Raji (cell line): Measurements from ENCODE around the gene C1RL.

Experiments used
- POLR2A ChIP-seq: IDR thresholded peaks from 2 replicates; pipeline ENCODE4 v1.6.1; 2011; ENCODE audit warnings: low read depth, low read length, control low read depth; ENCODE audit not compliant: insufficient read depth

C1RL gene, protein sequence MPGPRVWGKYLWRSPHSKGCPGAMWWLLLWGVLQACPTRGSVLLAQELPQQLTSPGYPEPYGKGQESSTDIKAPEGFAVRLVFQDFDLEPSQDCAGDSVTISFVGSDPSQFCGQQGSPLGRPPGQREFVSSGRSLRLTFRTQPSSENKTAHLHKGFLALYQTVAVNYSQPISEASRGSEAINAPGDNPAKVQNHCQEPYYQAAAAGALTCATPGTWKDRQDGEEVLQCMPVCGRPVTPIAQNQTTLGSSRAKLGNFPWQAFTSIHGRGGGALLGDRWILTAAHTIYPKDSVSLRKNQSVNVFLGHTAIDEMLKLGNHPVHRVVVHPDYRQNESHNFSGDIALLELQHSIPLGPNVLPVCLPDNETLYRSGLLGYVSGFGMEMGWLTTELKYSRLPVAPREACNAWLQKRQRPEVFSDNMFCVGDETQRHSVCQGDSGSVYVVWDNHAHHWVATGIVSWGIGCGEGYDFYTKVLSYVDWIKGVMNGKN

DNA sequence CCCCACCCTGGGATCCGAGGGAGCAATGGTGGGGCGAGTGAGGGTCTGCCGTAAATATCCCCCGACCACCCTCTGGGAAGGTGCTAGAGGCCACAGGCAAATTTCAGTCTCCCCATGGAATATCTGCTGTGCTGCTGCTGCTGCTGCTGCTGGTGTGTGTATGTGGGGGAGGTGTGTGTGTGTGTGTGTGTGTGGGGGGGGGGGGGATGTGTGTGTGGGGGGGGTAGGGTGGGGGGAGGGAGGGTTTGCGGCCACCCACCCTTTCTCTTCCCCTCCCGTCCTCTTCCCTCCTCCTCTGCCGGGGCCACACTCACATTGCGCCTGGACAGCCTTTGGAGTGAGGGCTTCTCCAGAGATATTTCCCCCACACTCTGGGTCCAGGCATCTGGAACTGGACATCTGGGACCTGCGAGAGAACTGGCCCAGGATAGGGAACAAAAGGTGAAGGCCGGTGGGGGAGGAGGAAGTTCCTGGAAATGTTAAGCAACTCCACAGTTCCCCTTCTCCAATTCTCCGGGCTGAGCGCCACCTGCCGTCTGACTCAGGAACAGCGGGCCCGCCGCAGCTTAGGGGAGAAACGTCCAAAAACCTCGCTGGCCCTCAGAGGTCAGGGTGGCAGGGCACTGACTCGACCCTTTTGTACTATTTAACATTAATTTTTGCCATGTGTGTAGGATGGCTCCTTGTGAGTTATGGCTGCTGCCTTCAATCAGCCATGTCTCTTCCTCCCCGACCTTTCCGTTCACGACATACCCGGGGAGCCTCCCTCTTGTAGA lies at the start of gene C1RL:
C1RL (minus strand) TSS at position 419 of the 776 bp plus-strand sequence; CDS start at position 385, 34 bp downstream.
- TF ChIP-seq POLR2A: no peak

DNA sequence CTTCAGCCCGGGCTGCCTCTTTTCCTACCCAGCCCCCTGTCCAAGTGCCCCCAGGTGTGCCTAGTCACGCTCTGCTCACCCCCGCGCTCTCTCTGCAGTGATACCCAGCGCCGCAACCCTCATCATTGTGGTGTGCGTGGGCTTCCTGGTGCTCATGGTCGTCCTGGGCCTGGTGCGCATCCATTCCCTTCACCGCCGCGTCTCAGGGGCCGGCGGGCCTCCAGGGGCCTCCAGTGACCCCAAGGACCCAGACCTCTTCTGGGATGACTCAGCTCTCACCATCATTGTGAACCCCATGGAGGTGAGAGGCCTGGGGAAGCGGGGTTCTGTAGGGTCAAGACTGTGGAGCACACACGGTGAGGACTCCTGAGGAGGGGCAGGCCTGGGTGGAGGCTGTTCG lies 48.4 kb upstream of the C1RL start:
- TF ChIP-seq POLR2A: no peak

DNA sequence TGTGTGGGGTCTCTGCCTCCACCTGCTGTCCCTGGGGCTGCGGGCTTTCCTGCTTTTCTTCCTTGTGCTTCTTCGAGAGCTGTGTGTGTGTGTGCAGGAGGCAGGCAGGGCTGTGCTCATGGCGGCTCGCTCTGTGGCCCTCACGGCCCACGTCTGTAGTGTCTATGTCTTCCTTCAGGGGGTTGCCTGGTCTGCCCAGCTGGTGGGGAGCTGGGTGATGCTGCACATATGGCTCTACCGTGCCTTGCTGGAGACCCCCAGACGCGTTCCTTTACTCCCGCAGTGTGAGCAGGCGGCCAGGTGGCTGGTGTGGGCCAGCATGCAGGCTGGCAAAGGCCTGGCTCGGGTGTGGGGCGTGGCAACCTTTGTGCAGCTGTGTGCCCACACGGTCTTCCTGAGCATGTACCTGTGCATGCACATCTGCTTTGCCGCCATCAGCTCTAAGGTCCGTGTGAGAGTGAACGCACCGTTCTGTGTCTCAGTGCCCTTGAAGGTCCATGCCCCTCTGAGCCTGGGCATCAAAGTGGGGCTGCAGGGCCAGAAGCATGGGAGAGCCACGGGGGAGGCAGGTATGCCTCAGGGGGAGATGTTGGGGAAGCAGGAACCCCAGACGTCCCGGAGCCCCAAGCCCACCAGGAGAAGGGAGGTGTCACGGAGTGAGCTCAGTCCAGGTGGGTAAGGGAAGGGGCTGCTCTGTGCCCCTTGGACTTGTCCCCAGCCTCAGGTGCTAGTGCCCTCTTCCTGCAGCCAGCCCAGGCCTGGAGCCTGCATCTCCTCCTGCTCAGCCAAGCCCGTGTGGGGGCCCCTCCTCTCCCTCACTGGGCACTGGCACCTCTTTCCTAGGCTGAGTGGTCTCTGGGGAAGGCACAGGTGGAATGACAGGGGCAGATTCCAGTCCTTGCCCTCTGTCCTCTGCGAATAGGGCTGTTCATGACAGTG lies 47.5 kb upstream of the C1RL start:
- TF ChIP-seq POLR2A: no peak

DNA sequence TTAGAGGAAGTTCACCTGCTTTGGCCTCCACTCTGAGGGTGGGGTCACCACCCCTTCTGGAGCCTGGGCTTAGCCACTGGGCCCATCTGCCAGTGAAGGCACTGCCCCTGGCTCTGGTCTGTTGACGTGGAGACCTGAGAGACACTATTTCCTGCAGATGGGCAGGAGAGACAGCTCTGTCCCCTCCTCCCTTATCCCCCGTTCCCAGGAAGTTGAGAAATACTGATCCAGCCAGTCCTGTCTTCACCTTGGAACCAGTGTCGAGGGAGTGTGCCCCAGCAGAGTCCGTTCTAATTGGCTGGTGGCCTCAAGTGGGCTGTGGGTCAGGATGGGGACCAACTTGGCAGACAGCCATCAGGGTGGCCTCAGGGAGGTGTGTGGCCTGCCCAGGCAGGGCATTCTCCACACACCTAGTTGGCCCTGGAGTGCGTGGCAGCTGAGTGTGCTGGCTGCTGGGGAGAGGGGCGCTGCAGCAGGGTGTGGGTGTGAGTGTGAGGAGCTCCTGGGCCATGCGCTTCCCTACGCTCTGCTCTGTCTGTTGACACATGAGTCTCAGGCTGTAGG lies 46.5 kb upstream of the C1RL start:
- no peak for TF ChIP-seq POLR2A

DNA sequence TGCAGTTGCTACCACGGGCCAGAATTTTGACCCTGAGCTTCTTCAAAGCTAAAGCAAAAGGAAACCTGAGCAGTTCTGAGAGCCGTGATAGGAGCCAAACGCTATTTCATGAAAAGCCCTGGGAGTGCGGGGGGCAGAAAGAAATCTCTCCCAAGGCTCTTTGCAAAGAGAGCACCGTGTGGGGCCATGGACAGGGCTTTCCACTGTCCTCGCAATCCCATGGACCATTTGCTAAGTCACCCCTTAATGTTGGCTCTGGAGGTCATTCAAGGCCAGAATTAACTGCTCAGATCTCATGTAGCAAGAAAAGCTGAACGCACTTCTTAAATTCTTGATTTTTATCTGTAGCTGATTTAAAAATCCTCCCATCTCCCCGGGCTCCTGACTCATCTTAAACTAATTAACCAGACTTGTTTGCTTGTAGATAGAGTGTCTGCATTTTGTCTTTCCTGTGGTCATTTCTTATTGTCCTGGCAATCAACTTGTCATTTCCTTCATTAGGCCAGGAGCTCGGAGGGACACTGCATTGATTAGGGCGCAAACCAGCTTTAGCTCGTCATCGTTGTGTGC lies 46.0 kb upstream of the C1RL start:
- TF ChIP-seq POLR2A: no peak

DNA sequence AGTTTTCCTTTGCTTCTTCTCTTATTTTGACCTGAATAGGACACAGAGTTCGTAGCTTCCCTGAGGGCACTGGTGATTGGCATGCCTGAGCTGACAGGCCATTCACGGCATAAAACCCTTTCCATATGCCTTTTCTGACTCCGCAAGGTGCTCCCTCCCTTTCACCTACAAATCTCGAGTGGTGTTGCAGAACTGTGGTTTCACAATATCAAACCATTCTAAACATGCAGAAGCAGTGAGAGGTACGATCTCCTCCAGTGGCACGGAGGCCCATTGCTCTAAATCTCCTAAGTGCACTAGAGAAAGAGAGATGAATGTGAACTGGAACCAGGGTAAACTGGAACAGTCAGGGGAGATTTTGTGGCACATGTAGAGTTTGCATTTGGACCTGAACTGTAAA lies 45.0 kb upstream of the C1RL start:
- TF ChIP-seq POLR2A: no peak

DNA sequence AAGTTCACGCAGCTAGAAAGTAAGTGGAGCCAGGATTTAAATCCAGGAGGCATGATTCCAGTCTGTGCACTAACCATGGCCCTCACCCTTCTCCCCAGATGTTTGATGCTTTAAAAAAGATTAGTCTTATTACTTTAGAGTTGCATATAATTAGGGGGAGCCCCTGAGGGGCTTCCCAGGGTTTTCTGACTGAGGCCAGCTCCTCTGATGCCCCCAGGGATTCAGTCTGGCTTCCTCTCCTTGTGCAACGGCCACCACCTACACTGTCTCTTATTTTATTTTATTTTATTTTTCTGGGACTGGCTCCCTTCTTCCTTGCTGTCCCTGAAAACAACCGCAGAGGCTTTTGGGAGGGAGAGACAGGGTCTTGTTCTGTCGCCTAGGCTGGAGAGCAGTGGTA lies 43.8 kb upstream of the C1RL start:
- TF ChIP-seq POLR2A: no peak

DNA sequence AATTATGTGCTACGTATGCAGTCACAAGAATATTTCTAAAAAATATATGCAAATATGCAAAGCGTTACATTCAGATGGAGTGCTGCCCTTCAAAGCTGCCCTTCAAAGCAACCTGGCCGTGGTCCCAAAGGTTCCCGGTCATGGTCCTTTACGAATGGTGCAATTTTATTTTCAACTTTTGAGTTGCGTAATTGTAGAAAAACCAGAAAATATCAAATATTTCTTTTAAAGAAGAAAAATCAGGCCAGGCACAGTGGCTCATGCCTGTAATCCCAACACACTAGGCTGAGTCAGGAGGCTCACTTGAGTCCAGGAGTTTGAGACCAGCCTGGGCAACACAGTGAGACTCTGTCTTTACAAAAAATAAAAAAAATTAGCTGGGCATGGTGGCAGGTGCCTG lies 42.5 kb upstream of the C1RL start:
- TF ChIP-seq POLR2A: no peak

DNA sequence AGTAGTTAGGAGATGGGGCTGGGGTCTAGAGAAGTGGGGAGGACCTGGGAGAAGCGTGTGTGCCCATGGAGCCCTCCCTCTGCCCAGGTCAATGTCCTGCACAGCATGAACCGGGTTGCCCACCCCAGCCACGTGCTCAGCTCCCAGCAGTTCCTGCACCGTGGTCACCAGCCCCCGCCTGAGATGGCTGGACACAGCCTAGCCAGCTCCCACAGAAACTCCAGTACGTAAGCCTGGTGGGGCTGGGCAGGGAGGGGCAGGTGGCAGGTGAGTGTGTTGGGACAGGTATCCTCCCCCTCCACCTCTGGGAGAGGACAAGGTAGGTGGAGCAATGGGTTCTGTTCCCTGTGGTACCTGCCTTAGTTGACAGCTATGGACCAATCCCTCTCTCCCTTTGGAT lies 41.8 kb upstream of the C1RL start:
- TF ChIP-seq POLR2A: no peak

DNA sequence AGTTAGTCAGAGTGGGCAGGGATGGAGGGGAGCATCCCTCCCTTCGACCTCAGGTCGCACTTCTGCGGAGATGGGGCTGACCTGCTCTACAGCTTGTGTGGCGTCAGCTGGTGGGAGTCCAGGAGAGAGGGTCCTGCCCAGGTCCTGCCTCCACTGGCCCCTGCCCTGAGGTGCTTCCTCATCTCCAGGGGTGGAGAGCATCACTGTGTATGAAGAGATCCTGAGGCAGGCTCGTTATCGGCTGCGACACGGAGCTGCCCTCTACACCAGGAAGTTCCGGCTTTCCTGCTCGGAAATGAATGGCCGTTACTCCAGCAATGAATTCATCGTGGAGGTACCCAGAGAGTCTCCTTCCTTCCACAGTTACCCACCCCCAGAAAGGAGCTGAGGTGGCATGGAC lies 41.3 kb upstream of the C1RL start:
- no peak for TF ChIP-seq POLR2A

DNA sequence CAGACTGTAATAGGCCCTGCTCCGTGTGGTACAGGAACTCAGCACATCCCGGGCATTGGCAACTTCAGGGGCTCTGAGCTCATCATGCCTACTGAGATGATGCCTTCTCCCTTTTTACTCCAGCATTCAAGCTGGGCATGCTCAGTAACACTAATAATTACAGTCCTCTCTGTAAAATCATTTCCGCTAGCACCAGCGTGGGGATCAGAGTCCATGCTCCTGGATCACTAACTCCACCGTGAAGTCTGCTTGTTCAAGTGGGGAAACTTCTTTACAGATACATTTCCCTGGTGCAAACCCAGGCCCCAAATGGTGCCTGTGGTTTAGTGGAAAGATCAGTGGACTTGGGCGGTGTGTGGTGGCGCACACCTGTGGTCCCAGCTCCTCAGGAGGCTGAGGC lies 37.9 kb upstream of the C1RL start:
- TF ChIP-seq POLR2A: no peak

DNA sequence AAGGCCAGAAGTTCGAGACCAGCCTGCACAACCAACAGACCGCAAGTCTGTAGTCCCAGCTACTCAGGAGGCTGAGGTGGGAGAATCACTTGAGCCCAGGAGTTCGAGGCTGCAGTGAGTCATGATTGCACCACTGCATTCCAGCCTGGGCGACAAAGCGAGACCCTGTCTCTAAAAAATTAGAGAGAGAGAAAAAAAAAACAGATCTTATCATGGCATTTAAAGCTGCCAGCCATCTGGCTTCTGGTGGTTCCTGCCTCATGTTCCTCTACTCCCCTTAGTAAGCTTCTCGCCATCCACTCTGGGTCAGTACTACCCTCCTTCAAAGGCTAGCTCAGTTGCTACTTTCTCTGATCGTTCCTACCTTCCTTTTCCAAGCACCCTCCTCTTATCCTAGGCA lies 37.2 kb upstream of the C1RL start:
- no peak for TF ChIP-seq POLR2A

DNA sequence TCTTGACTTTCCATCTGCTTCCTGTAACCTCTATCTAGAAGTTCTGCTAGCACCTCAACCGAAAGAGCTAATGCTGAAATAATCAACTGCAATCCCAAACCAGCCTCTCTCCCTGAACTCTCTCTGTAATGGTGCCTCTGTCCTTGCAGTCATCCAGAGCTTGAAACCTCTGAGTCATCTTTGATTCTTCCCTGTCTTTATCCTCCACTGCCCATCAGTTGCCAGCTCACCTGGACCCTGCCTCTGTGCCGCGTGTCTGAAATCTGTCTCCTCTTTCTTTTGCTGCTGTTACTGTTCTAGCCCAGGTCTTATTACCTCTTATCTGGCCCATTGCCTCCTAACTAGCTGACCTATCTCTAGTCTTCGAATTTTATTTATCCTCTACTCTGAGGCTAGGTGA lies 36.7 kb upstream of the C1RL start:
- TF ChIP-seq POLR2A: no peak

DNA sequence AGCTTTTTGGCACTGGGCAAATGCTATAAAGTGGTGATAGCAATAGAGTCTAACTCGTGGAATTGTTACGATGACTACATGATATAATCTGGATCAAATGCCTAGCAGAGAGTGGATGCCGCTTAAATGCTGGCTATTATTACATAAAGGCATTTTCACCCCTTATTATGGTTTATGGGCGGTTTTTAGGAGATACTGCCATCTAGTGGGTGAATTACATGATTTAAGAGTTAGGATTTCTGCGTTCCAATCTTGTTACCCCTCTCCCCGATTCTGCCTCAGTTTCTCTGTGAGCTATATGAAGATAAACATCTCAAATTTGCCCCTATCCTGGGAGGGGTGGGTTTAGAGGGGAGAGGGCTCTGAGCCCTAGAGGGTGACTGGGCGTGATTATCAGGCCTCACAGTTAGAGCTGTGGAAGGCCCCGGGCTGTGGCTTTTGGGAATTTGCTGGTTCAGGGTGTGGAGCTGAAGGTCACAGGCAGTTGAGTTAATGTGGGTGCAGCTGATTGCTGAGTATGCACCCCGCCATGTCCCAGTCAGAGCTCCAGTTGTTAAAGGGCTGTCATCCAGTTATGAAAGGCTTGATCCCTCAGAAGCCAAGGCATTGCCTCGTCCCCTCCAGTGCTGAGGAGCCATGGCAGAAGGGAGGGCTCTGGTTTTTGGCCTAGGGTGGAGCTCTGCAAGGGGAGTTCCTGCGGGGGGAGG lies 35.6 kb upstream of the C1RL start:
- TF ChIP-seq POLR2A: no peak

DNA sequence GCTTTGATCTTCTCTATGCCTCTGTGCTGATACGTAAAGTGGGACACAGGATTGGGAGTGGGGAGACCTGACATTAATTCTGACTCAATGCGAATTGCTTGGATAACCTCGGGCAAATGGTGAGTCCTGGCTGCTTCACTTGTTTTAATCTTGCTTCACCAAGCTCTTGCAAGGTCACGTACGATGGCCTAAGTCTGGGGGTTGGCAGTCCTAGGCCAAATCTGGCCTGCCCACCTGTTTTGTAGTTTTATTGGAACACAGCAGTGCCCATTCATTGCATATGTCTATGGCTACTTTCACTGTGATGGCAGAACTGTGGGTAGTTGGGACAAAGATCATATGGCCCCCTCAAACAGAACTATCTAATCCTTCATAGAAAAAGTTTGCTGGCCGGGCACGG lies 34.5 kb upstream of the C1RL start:
- TF ChIP-seq POLR2A: no peak
